IPS-20b (cell line): ENCODE results near the gene HTRA2.
A peak's percentile ranks its signal among the peaks of the same experiment; 100 is the strongest.

ENCODE experiments used
- H3K27ac ChIP-seq: one replicate; pipeline ENCODE4 v1.5.1; 2013; ENCODE audit warnings: low read length
- H3K27me3 ChIP-seq: 2 replicates; pipeline ENCODE4 v1.6.1; 2013; ENCODE audit warnings: mild to moderate bottlenecking, low read length, inconsistent platforms; ENCODE audit not compliant: insufficient read depth
- H3K36me3 ChIP-seq: 2 replicates; pipeline ENCODE4 v1.6.1; 2013; ENCODE audit warnings: low read depth, mild to moderate bottlenecking, inconsistent platforms, low read length, moderate library complexity; ENCODE audit not compliant: insufficient read depth
- H3K4me1 ChIP-seq: 2 replicates; pipeline ENCODE4 v1.6.1; 2013; ENCODE audit warnings: mild to moderate bottlenecking, control low read depth, inconsistent platforms, low read length, moderate library complexity; ENCODE audit not compliant: insufficient read depth
- H3K4me3 ChIP-seq: 2 replicates; pipeline ENCODE4 v1.5.1; 2013; ENCODE audit warnings: mild to moderate bottlenecking, low read length, inconsistent platforms
- H3K9ac ChIP-seq: 2 replicates; pipeline ENCODE4 v1.6.1; 2013; ENCODE audit warnings: low read depth, mild to moderate bottlenecking, inconsistent platforms, low read length, moderate library complexity
- H3K9me3 ChIP-seq: 2 replicates; pipeline ENCODE4 v1.6.1; 2013; ENCODE audit warnings: mild to moderate bottlenecking, low read depth, low read length, inconsistent platforms; ENCODE audit not compliant: insufficient read depth

Gene HTRA2

GRCh38 chr2:74493546-74493945 lies 36.2 kb upstream of the HTRA2 start:
- Histone ChIP-seq H3K4me3 (no peak overlapping the region), H3K4me1 (no peaks in the 10 kb centered on the region; the same call in 1 of the 2 replicates), H3K27me3 (peaks cover 49% of the 10 kb centered on the region), H3K36me3 (peaks cover 42% of the 10 kb centered on the region), H3K9ac (no peak overlapping the region), H3K27ac (no peak overlapping the region), H3K9me3 (no peaks in the 10 kb centered on the region; the same call in 1 of the 2 replicates)

- no peak overlapping the region for H3K4me3 ChIP-seq
- no peak overlapping the region for H3K27ac ChIP-seq
- peaks cover 41% of the 10 kb centered on the region for H3K36me3 ChIP-seq
- H3K27me3 ChIP-seq: peaks cover 68% of the 10 kb centered on the region
- H3K9ac ChIP-seq: no peak overlapping the region
- no peaks in the 10 kb centered on the region; the same call in 1 of the 2 replicates for H3K4me1 ChIP-seq
- H3K9me3 ChIP-seq: peaks cover 2% of the 10 kb centered on the region; the same call in 1 of the 2 replicates
Observed at GRCh38 chr2:74495440-74495839, 34.3 kb upstream of the HTRA2 start.

DNA sequence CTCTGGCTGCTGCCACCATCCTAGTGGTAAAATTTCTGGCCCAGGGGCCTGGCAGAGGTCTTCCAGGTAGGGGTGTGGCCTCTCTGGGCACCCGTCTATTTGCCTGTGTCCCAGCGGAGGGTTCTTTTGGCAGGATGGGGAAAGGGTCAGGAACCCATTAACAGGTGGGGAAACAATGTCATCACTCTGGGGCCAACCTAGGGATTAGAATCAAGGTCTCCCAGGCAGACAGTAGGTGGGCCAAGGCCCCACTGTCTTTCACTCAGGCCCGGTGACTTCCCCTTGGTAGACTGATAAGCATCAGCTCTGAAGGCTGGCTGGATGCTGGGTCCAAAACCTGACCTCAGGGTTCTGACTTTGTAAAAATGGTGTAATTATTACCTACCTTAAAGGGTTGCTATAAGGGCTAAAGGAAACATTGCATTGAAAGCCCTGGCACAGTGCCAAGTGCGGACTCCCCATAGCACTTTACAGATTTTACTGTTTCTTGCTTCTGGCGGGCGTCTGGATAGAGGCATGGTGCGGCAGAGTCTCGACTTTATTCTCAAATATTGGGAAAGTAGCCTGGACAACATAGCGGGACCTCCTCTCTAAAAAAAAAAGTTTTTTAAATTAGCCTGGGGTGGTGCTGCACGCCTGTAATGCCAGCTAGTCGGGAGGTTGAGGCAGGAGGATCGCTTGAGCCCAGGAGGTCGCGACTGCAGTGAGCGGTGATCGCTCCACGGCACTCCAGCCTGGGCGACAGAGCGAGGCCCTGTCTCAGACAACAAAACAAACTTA lies 32.5 kb upstream of the HTRA2 start:
- Histone ChIP-seq H3K4me3 (peak overlapping the region; percentile 66), H3K36me3 (peaks cover 23% of the 10 kb centered on the region), H3K9me3 (peaks cover 3% of the 10 kb centered on the region; the same call in 1 of the 2 replicates), H3K4me1 (peaks cover 5% of the 10 kb centered on the region; the same call in 1 of the 2 replicates), H3K27ac (no peak overlapping the region), H3K27me3 (peaks cover 85% of the 10 kb centered on the region), H3K9ac (no peak overlapping the region)

DNA sequence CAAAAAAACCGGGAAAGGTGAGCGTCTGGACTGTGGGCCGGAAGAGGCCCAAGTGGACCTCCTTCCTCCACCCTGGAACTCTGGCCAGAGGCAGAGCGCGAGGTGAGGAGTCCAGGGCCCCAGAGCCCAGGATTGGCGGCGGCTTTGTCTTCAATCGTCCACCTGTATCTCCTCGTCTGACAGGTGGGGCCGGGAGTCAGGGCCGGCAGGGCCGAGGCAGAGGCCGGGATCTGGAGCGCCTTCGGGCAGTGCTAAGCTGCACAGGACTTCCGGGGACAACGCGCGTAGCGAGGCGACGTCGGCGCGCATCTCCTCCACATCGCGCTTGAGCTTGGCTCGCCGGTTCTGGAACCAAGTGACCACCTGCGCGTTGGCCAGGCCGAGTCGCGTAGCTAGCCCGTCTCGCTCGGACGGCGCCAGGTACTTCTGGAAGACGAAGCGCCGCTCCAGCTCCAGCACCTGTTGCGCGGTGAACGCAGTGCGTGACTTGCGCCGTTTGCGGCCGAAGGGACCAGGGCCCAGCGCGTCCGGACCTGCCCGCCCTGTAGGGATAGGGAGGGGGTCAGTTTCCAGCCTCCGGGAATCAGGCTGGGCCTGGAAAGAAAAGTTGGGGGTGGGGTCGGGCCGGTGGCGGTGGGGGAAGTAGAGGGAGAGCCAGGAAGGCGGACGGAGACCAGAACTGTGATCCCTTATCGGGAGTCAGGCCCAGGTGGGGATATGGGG lies 31.8 kb upstream of the HTRA2 start:
- H3K4me3 ChIP-seq: peak overlapping the region; percentile 66

DNA sequence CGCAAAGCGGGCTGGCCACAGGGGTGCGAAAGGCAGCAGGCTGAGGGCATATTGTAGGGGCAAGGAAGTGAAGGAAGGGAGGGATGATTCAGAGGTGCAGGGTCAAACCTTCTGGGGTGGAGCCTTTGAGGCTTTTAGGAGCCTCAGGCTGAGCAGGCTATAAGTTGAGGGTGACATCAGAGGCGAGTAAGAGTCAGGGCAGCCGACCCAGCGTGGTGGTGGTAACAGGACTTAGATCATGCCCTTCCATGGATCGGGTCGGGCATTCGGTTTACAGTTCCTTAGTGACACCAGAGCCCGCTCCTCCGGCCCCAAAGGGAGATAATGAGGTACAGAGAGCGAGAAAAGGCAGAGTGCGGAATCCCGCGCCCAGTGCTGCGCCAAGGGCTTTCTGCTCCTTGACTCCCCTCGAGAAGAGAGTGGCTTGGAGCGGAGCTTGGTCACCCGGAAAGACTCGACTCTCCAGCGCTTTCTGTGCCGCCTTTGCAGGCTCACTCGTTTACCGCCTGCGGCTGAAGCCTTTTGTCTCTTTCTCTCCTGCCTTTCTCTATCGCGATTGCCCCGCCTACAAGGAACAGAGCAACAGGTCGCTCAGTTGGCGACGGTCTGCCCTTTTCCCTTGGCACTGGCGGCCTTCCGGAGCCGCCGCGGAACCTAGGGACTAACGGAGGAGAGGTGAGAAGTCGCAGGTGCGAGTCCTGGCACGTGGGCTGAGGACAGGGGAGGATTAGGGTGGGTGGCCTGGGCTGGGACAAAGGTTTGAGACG lies 31.1 kb upstream of the HTRA2 start:
- H3K27ac ChIP-seq: no peak overlapping the region
- peaks cover 5% of the 10 kb centered on the region; the same call in 1 of the 2 replicates for H3K4me1 ChIP-seq
- H3K9ac ChIP-seq: 0 out of 2 replicates have a peak overlapping the region, but pooled peaks have one; percentile 6
- peak overlapping the region; percentile 66 for H3K4me3 ChIP-seq
- H3K27me3 ChIP-seq: peaks cover 97% of the 10 kb centered on the region
- H3K9me3 ChIP-seq: peaks cover 3% of the 10 kb centered on the region; the same call in 1 of the 2 replicates
- H3K36me3 ChIP-seq: peaks cover 8% of the 10 kb centered on the region

More for the DNA sequence above, 31.8 kb upstream of the HTRA2 start:
- Histone ChIP-seq H3K27me3 (peaks cover 93% of the 10 kb centered on the region), H3K36me3 (peaks cover 16% of the 10 kb centered on the region), H3K9me3 (peaks cover 3% of the 10 kb centered on the region; the same call in 1 of the 2 replicates), H3K4me1 (peaks cover 5% of the 10 kb centered on the region; the same call in 1 of the 2 replicates), H3K9ac (no peak overlapping the region), H3K27ac (no peak overlapping the region)

- peaks cover 3% of the 10 kb centered on the region; the same call in 1 of the 2 replicates for H3K9me3 ChIP-seq
- H3K27ac ChIP-seq: no peak within 1 kb of the TSS
- H3K36me3 ChIP-seq: peaks cover 1% of the 10 kb centered on the region; the same call in 1 of the 2 replicates
- peaks cover 100% of the 10 kb centered on the region for H3K27me3 ChIP-seq
- H3K4me3 ChIP-seq: peak within 1 kb of the TSS; percentile 66
- 0 out of 2 replicates have a peak within 1 kb of the TSS, but pooled peaks have one; percentile 6 for H3K9ac ChIP-seq
- H3K4me1 ChIP-seq: peaks cover 5% of the 10 kb centered on the region; the same call in 1 of the 2 replicates
Observed at GRCh38 chr2:74499267-74499939, 30.3 kb upstream of the HTRA2 start, which contains the start of gene LBX2. Gene LBX2 (minus strand): TSS chr2:74499603. CDS start chr2:74499537, 66 bp downstream.

DNA sequence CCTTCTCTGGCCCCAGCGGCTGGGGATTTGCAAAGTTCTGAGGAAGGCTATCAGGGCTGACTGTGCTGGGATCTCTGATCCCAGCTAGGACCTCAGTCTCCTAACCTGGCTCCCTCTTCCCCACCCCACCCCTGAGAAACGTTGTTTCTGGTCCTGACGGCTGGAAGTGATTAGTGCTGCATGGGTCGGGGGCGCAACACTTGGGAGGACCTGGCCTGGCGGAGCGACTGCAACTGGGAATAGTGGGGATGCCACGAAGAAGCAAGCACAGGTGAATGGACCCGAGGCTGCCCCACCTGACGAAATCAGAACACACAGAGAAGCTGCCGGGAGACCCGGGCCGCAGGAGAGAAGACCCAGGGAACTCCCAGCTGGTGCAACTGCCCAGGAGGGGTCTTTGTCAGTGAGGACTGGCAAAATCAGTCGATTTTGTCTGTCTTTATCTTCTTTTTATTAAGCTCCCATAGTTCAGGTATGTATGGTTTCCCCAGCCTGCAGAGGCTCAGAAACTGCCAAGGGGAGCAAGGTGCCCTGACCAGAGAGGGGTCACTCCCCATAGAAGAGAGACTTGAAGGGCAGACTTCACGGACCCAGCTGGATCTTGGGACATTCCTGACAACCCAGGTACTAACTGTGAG lies 29.7 kb upstream of the HTRA2 start:
- H3K27me3 ChIP-seq: peaks cover 100% of the 10 kb centered on the region
- no peak overlapping the region for H3K27ac ChIP-seq
- peaks cover under 1% of the 10 kb centered on the region; the same call in 1 of the 2 replicates for H3K36me3 ChIP-seq
- peaks cover 5% of the 10 kb centered on the region; the same call in 1 of the 2 replicates for H3K4me1 ChIP-seq
- H3K4me3 ChIP-seq: no peak overlapping the region
- no peak overlapping the region for H3K9ac ChIP-seq
- H3K9me3 ChIP-seq: peaks cover 3% of the 10 kb centered on the region; the same call in 1 of the 2 replicates

GRCh38 chr2:74500578-74500946 lies 29.2 kb upstream of the HTRA2 start:
- Histone ChIP-seq H3K27me3 (peaks cover 100% of the 10 kb centered on the region), H3K9me3 (peaks cover 3% of the 10 kb centered on the region; the same call in 1 of the 2 replicates), H3K9ac (no peak overlapping the region), H3K4me3 (no peak overlapping the region), H3K36me3 (peaks cover 6% of the 10 kb centered on the region; the same call in 1 of the 2 replicates), H3K27ac (no peak overlapping the region), H3K4me1 (peaks cover 5% of the 10 kb centered on the region; the same call in 1 of the 2 replicates)

- Histone ChIP-seq H3K27me3 (peaks cover 100% of the 10 kb centered on the region), H3K9me3 (peaks cover 3% of the 10 kb centered on the region; the same call in 1 of the 2 replicates), H3K36me3 (peaks cover 11% of the 10 kb centered on the region; the same call in 1 of the 2 replicates), H3K27ac (no peak overlapping the region), H3K4me3 (peak overlapping the region; percentile 66; the same call in 1 of the 2 replicates), H3K9ac (no peak overlapping the region), H3K4me1 (peaks cover 5% of the 10 kb centered on the region; the same call in 1 of the 2 replicates)
Observed at GRCh38 chr2:74501335-74502071, 28.2 kb upstream of the HTRA2 start.
